H9 (cell line): ENCODE measurements around the gene RESP18. TPM values are rescaled to one million over a fixed set of nuclear protein-coding genes. Genes with fewer than 3 reads are reported as not detected.

Experiments used
- DNase-seq: peaks from one replicate; pipeline ENCODE4 v3.0.0-alpha.2; 2017
- H2AFZ ChIP-seq: one replicate; pipeline ENCODE4 v1.6.1; 2013; ENCODE audit warnings: mild to moderate bottlenecking, low read length, control low read depth, moderate library complexity
- H2AK5ac ChIP-seq: 2 replicates; pipeline ENCODE4 v1.6.1; 2013; ENCODE audit warnings: low read length, control low read depth, mixed read lengths; ENCODE audit not compliant: insufficient read length
- H2BK120ac ChIP-seq: one replicate; pipeline ENCODE4 v1.6.1; 2013; ENCODE audit warnings: low read depth, mild to moderate bottlenecking, low read length, control low read depth, inconsistent platforms; ENCODE audit not compliant: poor library complexity, severe bottlenecking
- H2BK12ac ChIP-seq: 2 replicates; pipeline ENCODE4 v1.6.1; 2013; ENCODE audit warnings: low read length, control low read depth, mixed read lengths, low read depth; ENCODE audit not compliant: insufficient read length
- H2BK15ac ChIP-seq: 2 replicates; pipeline ENCODE4 v1.6.1; 2013; ENCODE audit warnings: low read depth, low read length, control low read depth
- H2BK20ac ChIP-seq: one replicate; pipeline ENCODE4 v1.6.1; 2013; ENCODE audit warnings: low read depth, mild to moderate bottlenecking, low read length, control low read depth, inconsistent platforms; ENCODE audit not compliant: poor library complexity, severe bottlenecking
- H2BK5ac ChIP-seq: 2 replicates; pipeline ENCODE4 v1.6.1; 2013; ENCODE audit warnings: low read length, control low read depth, mixed read lengths; ENCODE audit not compliant: insufficient read length
- H3K14ac ChIP-seq: 2 replicates; pipeline ENCODE4 v1.6.1; 2013; ENCODE audit warnings: low read length, control low read depth; ENCODE audit not compliant: insufficient read depth
- H3K18ac ChIP-seq: 2 replicates; pipeline ENCODE4 v1.6.1; 2013; ENCODE audit warnings: low read depth, mild to moderate bottlenecking, mixed read lengths, low read length, control low read depth; ENCODE audit not compliant: insufficient read length
- H3K23ac ChIP-seq: 2 replicates; pipeline ENCODE4 v1.6.1; 2013; ENCODE audit warnings: low read length, control low read depth, mixed read lengths, low read depth; ENCODE audit not compliant: insufficient read length
- H3K23me2 ChIP-seq: 2 replicates; pipeline ENCODE4 v1.6.1; 2013; ENCODE audit warnings: low read depth, mild to moderate bottlenecking, mixed read lengths, low read length, control low read depth; ENCODE audit not compliant: insufficient read length, poor library complexity, severe bottlenecking
- H3K27ac ChIP-seq: 2 replicates; pipeline ENCODE4 v1.5.1; 2013; ENCODE audit warnings: low read length, control low read depth, mixed read lengths, low read depth; ENCODE audit not compliant: insufficient read length
- H3K27me3 ChIP-seq: 2 replicates; pipeline ENCODE4 v1.6.1; 2013; ENCODE audit warnings: low read length, control low read depth, inconsistent platforms; ENCODE audit not compliant: insufficient read depth
- H3K4ac ChIP-seq: 2 replicates; pipeline ENCODE4 v1.6.1; 2013; ENCODE audit warnings: low read depth, mild to moderate bottlenecking, control low read depth, inconsistent platforms, low read length, moderate library complexity
- H3K4me1 ChIP-seq: 2 replicates; pipeline ENCODE4 v1.6.1; 2013; ENCODE audit warnings: low read length, control low read depth, inconsistent platforms; ENCODE audit not compliant: insufficient read depth
- H3K4me2 ChIP-seq: 2 replicates; pipeline ENCODE4 v1.6.1; 2013; ENCODE audit warnings: low read length, control low read depth, mixed read lengths; ENCODE audit not compliant: insufficient read length, insufficient read depth
- H3K56ac ChIP-seq: 2 replicates; pipeline ENCODE4 v1.6.1; 2013; ENCODE audit warnings: low read depth, mild to moderate bottlenecking, mixed read lengths, low read length, control low read depth; ENCODE audit not compliant: insufficient read length
- H3K79me1 ChIP-seq: 2 replicates; pipeline ENCODE4 v1.6.1; 2013; ENCODE audit warnings: low read depth, mild to moderate bottlenecking, moderate library complexity, low read length, control low read depth, inconsistent platforms; ENCODE audit not compliant: insufficient read depth, poor library complexity, severe bottlenecking
- H3K79me2 ChIP-seq: 2 replicates; pipeline ENCODE4 v1.6.1; 2013; ENCODE audit warnings: low read length, control low read depth, inconsistent platforms; ENCODE audit not compliant: insufficient read depth
- H3K9ac ChIP-seq: 2 replicates; pipeline ENCODE4 v1.6.1; 2013; ENCODE audit warnings: low read length, control low read depth, mixed read lengths; ENCODE audit not compliant: insufficient read length; ENCODE audit errors: extremely low read depth
- H3K9me3 ChIP-seq: one replicate; pipeline ENCODE4 v1.6.1; 2013; ENCODE audit warnings: low read depth, low read length, inconsistent platforms; ENCODE audit not compliant: control insufficient read depth
- H3T11ph ChIP-seq: one replicate; pipeline ENCODE4 v1.6.1; 2013; ENCODE audit warnings: mild to moderate bottlenecking, low read length, control low read depth, inconsistent platforms
- H4K20me1 ChIP-seq: one replicate; pipeline ENCODE4 v1.6.1; 2013; ENCODE audit not compliant: control insufficient read depth, insufficient read length, insufficient read depth
- H4K5ac ChIP-seq: 2 replicates; pipeline ENCODE4 v1.6.1; 2013; ENCODE audit warnings: low read depth, mild to moderate bottlenecking, mixed read lengths, low read length, control low read depth; ENCODE audit not compliant: insufficient read length
- H4K8ac ChIP-seq: replicated peaks from 2 replicates; pipeline ENCODE4 v1.6.1; 2013; ENCODE audit warnings: low read length, control low read depth, mixed read lengths, low read depth; ENCODE audit not compliant: insufficient read length
- H4K91ac ChIP-seq: 2 replicates; pipeline ENCODE4 v1.6.1; 2013; ENCODE audit warnings: low read depth, mild to moderate bottlenecking, moderate library complexity, mixed read lengths, low read length, control low read depth; ENCODE audit not compliant: insufficient read length
- H3K27ac Mint-ChIP-seq, 3 experiments: 2 replicates in 2 of 3; 3 replicates in 1 of 3; pipeline ENCODE4 v1.8.0; 2020 to 2021; ENCODE audit warnings: mixed read lengths in 3 of 3, mild to moderate bottlenecking in 1 of 3, moderate library complexity in 1 of 3
- H3K27me3 Mint-ChIP-seq: 2 replicates; pipeline ENCODE4 v1.8.0; 2021; ENCODE audit warnings: low read depth, mild to moderate bottlenecking, moderate library complexity, mixed read lengths
- H3K36me3 Mint-ChIP-seq, 3 experiments: 2 replicates in 2 of 3; 3 replicates in 1 of 3; pipeline ENCODE4 v1.8.0; 2020 to 2021; ENCODE audit warnings: low read depth in 3 of 3, mixed read lengths in 3 of 3; ENCODE audit not compliant: insufficient read depth in 1 of 3
- H3K4me1 Mint-ChIP-seq, 2 experiments: 2 replicates each; pipeline ENCODE4 v1.8.0; 2020; ENCODE audit warnings: mixed read lengths in 2 of 2
- H3K4me3 Mint-ChIP-seq, 2 experiments: 2 replicates in 1 of 2; 3 replicates in 1 of 2; pipeline ENCODE4 v1.8.0; 2020 to 2021; ENCODE audit warnings: mild to moderate bottlenecking in 2 of 2, mixed read lengths in 2 of 2, moderate library complexity in 1 of 2
- H3K9me3 Mint-ChIP-seq, 2 experiments: 2 replicates in 1 of 2; 3 replicates in 1 of 2; pipeline ENCODE4 v1.8.0; 2020; ENCODE audit warnings: mild to moderate bottlenecking in 2 of 2, mixed read lengths in 2 of 2, moderate library complexity in 1 of 2
- CTCF ChIP-seq: fragments of 200-600 bp; sonication (generic); conservative IDR thresholded peaks from 3 replicates; pipeline ENCODE4 v1.8.0; 2021; ENCODE audit warnings: antibody characterized with exemption, mild to moderate bottlenecking
- WGBS: extraction: QIAGEN DNeasy Blood & Tissue Kit; methylation state at CpG from one replicate; pipeline ENCODE4 v1.1.7; 2013; ENCODE audit warnings: missing lambda C conversion rate, low lambda C conversion rate, mixed read lengths; ENCODE audit not compliant: insufficient read length; ENCODE audit errors: extremely low coverage; 5-methylcytosine and 5-hydroxymethylcytosine counted together
- total RNA-seq: library from RNA; stranded (reverse); gene quantifications from 2 replicates; pipeline ENCODE4 v1.2.1, GENCODE V29; 2021

RESP18 gene
- total RNA-seq, 1 experiment from 2014 or later = not detected

- Mint-ChIP-seq H3K9me3 (peaks cover 0 to 5% of the 10 kb centered on the region in 2 experiments; a peak in 2 of 5 replicates), H3K4me1 (peaks cover 12 to 21% of the 10 kb centered on the region in 2 experiments), H3K27ac (no peak overlapping the region), H3K36me3 (peaks cover 0 to 4% (median 2%) of the 10 kb centered on the region in 3 experiments; a peak in 2 of 7 replicates), H3K4me3 (no peak overlapping the region), H3K27me3 (peaks cover 68% of the 10 kb centered on the region)
- no peak overlapping the region for H2BK5ac ChIP-seq
- H3K4ac ChIP-seq = no peak overlapping the region
- no peak overlapping the region for H2AFZ ChIP-seq
- H4K91ac ChIP-seq = no peak overlapping the region
- no peaks in the 10 kb centered on the region for H3K4me1 ChIP-seq
- no peak overlapping the region for H2AK5ac ChIP-seq
- H2BK12ac ChIP-seq = no peak overlapping the region
- H3K4me2 ChIP-seq = no peak overlapping the region
- H3K18ac ChIP-seq = no peak overlapping the region
- H4K8ac ChIP-seq = no peak overlapping the region
- H4K20me1 ChIP-seq = no peaks in the 10 kb centered on the region
- H3T11ph ChIP-seq = no peak overlapping the region
- no peak overlapping the region for H2BK15ac ChIP-seq
- H3K56ac ChIP-seq = no peak overlapping the region
- no peaks in the 10 kb centered on the region for H3K79me1 ChIP-seq
- no peak overlapping the region for H3K27ac ChIP-seq
- no peaks in the 10 kb centered on the region for H3K23me2 ChIP-seq
- H3K9ac ChIP-seq = no peak overlapping the region
- H3K79me2 ChIP-seq = no peaks in the 10 kb centered on the region
- no peaks in the 10 kb centered on the region; the same call in 1 of the 2 replicates for H3K27me3 ChIP-seq
- no peak overlapping the region for H3K14ac ChIP-seq
- WGBS = no CpG with 5 or more reads among the region's 5 CpGs
- no peak for TF ChIP-seq CTCF
- H3K23ac ChIP-seq = no peak overlapping the region
- H4K5ac ChIP-seq = no peak overlapping the region
- no peak for DNase-seq
- H3K9me3 ChIP-seq = no peaks in the 10 kb centered on the region
- no peak overlapping the region for H2BK120ac ChIP-seq
- H2BK20ac ChIP-seq = no peak overlapping the region
Observed at GRCh38 chr2:219300022-219300421, 32.5 kb downstream of the RESP18 start.
